GM19324 (cell line): ENCODE measurements around the gene DCLRE1A.
"Not testable (repeated sequence)": the region's sequence is repeated elsewhere in the genome, so short reads cannot be mapped to it uniquely, and the experiment has no call there.

Experiments
- ATAC-seq: cut with Tn5 transposase; IDR thresholded peaks from one replicate; pipeline ENCODE4 v1.9.1; 2021; ENCODE audit warnings: mild to moderate bottlenecking, moderate library complexity; ENCODE audit not compliant: unreplicated experiment, low FRiP score

The DCLRE1A gene

GRCh38 chr10:113859261-113859660, 5.4 kb upstream of the DCLRE1A start:
- ATAC-seq, result no peak

DNA sequence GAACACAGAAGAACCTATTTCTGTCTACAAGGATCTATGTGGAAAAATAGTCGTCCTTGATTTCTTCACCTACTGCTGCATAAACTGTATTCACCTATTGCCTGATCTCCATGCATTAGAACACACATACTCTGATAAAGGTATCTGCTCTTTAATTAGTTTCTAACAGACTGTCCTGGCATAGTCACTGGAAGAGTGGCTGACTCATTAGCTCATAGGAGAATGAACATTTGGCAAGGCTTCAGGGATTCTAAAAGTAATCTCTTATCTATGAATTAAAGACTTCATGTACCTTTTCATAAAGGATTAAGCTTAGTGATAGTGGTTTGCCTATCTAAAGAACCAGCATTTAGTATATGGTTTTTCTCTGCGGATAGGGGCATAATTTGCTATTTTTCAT, 4.7 kb upstream of the DCLRE1A start:
- no peak for ATAC-seq

- no peak for ATAC-seq
These were observed 3.3 kb upstream of the DCLRE1A start for GRCh38 chr10:113857210-113857609.

GRCh38 chr10:113856563-113856962, 2.7 kb upstream of the DCLRE1A start:
- ATAC-seq, result no peak

- ATAC-seq, result peak; percentile 39
These were observed 1.1 kb upstream of the DCLRE1A start for GRCh38 chr10:113854761-113855588.

- no peak for ATAC-seq
These were observed 287 bp downstream of the DCLRE1A start for GRCh38 chr10:113853578-113854012.

GRCh38 chr10:113849946-113850345, 3.9 kb downstream of the DCLRE1A start:
- ATAC-seq, result no peak

DNA sequence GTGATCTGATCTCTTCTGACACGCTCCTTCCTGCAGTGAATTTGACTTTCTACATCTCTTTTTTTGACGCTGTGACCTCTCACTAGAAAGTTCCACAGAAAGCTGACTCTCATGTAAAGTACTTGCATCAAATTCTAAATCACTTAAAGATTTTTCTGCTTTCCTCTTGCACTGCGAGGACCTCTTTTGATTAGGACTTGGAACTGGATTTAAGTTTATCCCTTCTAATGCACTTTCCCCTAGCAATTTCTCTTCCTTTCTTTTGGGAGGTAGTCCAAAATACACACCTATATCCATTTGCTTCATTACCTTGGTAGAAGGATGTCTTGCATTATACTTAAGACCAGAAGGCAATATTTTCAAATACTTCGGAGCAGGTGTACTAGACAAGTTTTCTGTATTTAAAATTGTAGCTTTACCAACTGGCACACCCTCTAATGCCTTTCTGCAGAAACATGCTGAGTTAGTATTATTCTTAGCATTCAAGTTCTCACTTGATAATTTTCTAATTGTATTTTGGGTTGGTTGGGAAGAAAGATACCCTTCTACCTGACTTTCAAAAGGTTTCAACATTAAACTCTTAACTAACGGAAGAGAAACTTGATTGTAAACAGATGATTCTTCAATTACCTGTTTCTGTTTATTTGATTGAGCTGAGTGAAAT, 4.6 kb downstream of the DCLRE1A start:
- ATAC-seq, result no peak

GRCh38 chr10:113846036-113846435, 7.8 kb downstream of the DCLRE1A start:
- peak; percentile 75 for ATAC-seq

- ATAC-seq, result no peak
These were observed 9.9 kb downstream of the DCLRE1A start for GRCh38 chr10:113843972-113844485.

DNA sequence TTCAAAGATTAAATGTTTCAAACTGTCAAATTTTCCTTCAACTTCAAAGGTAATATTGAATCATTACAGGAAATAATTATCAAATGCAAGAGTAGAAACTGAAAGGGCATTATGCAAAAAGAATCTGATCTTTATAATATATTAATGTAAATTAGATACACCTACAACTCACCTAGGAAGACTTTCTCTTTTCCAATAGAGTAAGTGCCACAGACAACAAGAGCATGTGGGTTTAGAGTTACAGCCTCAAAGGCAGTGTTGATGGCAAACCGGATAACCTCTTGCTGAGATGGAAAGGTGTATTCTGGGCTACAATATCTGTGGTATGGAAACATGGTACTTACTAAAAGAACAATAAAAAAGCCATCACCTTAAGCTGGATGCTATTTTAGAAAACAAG, 11.7 kb downstream of the DCLRE1A start:
- no peak for ATAC-seq

GRCh38 chr10:113828567-113828966, 25.3 kb downstream of the DCLRE1A start:
- not testable (repeated sequence) for ATAC-seq

GRCh38 chr10:113825791-113826190, 28.1 kb downstream of the DCLRE1A start:
- no peak for ATAC-seq

- no peak for ATAC-seq
These were observed 30.5 kb downstream of the DCLRE1A start for GRCh38 chr10:113823389-113823788.

DNA sequence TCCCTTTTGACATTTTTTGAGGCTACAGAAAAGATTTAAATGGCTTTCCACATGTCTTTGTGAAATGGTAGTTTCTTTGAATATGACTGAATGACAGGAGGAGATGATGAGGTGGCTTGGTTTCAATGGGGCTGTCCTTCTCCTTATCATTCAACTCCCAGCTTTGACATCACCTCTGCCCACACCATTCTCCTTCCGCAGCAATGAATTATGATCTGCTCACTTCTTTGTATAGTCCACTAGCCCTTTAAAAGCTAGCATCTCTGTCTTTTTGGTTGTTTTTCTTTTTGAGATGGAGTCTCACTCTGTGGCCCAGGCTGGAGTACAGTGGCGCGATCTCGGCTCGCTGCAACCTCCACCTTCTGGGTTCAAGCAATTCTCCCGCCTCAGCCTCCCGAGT, 31.7 kb downstream of the DCLRE1A start:
- ATAC-seq, result no peak

GRCh38 chr10:113821306-113821705, 32.6 kb downstream of the DCLRE1A start:
- not testable (repeated sequence) for ATAC-seq

DNA sequence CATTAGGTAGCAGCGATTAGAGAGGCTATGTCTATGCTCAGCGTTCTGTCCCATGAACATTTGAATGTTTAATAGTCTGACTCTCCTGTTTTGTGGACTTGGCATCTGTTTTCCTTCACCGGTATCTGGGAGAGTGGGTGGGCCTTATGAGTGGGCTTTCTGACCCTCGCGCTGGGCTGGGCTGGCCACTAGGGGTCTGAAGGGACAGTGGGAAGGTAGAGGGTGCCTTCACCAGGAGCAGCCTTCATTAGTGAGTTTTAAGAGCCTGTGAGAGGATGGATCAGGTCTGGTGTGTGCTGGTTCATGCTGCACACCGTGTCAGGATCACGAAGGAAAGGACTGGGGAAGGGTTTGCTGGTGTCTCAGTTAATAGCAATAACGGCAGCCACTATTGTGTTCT, 33.4 kb downstream of the DCLRE1A start:
- ATAC-seq, result no peak

DNA sequence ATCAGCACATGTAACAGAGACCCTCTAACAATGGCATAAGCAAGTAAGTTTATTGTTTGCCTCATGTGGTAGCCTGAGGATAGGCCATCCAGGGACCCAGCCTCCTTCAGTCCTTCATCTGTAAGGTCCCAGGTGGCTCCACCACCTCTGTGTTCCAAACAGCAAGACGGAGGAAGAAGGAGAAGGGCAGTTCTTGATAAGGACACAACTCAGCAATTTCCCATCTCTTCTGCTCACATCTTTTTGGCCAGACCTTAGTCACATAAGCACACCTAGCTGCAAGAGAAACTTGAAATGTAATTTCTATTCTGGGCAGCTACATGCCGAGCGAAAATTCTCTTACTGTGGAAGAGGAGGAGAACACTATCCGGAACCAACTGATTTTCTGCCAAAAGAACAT, 33.9 kb downstream of the DCLRE1A start:
- no peak for ATAC-seq

DNA sequence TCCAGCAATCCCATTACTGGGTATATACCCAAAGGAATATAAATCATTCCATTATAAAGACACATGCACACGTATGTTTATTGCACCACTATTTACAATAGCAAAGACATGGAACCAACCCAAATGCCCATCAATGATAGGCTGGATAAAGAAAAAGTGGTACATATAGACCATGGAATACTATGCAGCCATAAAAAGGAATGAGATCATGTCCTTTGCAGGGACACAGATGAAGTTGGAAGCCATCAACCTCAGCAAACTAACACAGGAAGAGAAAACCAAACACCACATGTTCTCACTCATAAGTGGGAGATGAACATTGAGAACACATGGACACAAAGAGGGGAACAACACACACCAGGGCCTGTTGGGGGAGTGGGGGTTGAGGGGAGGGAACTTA, 39.2 kb downstream of the DCLRE1A start:
- not testable (repeated sequence) for ATAC-seq

DNA sequence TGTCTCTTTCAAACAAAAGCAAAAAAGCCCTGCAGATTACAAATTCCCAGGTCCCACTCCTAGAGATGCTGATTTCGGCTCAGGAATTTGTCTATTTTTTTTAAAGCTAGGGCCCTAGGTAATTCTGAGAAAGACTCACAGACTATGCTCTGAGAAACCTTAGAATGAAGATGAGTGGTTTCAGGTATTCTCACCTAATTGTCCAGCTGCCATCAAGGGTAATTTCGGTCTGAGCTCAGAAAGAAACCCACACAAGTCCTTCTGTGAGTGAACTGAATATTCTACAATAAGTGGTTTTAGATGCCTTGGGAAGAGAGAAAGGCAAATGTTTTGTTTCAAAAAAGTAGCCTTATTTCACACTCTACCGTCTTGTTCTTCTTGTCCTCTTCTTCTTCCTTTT, 45.7 kb downstream of the DCLRE1A start:
- no peak for ATAC-seq

DNA sequence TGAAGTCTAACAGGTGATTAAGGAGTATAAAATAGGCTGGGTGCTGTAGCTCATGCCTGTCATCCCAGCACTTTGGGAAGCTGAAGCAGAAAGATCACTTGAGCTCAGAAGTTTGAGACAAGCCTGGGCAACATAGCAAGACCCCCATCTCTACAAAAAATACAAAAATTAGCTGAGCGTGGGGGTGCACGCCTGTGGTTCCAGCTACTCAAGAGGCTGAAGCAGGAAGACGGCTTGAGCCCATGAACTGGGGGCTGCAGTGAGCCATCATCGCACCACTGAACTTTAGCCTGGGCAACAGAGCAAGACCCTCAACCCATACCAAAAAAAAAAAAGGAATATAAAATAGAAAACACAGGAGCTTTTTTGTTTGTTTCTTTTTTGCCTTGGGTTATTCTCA, 47.4 kb downstream of the DCLRE1A start:
- ATAC-seq, result no peak

GRCh38 chr10:113802997-113803396, 50.9 kb downstream of the DCLRE1A start:
- no peak for ATAC-seq
